Right kidney (tissue), 1 donor: Measurements from ENCODE around the gene MAPK4.
"Not testable (repeated sequence)": the region's sequence is repeated elsewhere in the genome, so short reads cannot be mapped to it uniquely, and the experiment has no call there.

Experiments used
- DNase-seq: peaks from one replicate; pipeline ENCODE4 v3.0.0-alpha.2; 2016

Gene MAPK4

GRCh38 chr18:50686409-50686808 is 126.5 kb downstream of the MAPK4 start:
- no peak for DNase-seq

GRCh38 chr18:50687491-50687890 is 127.6 kb downstream of the MAPK4 start:
- DNase-seq, result no peak

DNA sequence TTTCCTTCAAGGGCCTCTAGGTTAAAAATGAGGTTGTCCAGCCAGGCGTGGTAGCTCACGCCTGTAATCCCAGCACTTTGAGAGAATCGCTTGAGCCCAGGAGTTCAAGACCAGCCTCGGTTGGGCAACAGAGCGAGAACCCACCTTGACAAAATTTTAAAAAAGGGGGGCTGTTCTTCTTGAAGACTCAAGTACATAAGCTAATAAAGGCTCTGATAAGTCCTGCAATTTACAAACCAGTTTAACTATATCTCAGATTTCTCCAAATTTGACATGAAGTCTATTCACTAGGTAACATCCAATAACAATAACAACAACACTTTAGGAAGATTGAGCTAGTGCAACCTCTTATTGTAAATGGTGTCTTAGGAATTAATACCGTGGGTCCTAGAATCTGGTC is 129.7 kb downstream of the MAPK4 start:
- DNase-seq, result no peak

- DNase-seq, result no peak
These were observed 134.3 kb downstream of the MAPK4 start for GRCh38 chr18:50694147-50694546.

DNA sequence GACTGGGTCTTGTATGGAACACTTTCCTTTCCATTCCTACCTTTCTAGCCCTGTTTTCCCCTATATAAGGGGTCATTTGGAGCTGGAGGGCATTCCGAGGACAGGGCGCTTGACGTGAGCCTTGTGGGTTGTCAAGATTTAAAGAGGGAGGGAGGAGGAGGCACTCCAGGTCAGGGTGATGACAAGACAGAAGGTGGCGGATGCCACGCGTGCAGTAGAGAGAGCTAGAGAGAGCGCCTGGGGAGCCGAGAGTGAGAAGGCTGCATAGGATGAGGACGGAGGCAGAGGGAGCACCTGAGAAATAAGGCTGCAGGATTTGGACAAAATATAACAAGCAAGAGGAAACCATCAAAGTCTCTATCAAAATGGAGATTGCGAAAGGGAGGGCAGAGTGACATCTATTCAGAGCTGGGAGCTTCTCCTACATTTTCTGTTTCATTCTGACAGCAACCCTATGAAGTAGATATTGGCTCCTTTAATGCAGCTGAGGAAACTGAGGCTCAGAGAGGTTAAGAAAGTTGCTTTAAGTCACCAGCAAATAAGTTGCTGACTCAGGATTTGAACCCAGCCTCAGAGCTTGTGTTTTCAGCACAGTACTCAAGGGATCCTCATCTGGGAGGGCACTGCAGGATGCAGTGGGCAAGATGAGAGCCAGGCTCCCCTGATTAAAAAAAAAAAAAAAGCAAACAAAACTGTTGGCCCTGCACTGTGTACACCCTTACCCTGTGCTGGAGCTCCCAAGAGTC is 135.7 kb downstream of the MAPK4 start:
- DNase-seq, result no peak

- DNase-seq, result no peak
These were observed 136.5 kb downstream of the MAPK4 start for GRCh38 chr18:50696436-50696835.

DNA sequence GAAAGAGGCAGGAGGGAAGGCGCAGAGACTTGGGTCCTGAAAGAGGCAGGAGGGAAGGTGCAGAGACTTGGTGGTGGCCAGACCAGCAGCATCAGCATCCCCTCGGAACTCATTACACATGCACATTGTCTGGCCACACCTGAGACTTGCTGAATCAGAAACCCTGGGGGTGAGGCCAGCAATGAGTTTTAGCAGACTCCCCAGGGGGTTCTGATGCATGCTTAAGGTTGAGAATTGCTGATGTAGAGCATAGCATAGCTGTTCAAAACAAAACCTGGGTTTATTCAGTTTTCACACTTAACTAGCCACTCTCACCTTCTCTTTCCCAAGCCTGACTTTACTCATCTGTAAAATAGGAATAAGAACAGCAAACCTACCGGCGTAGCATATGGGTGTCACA is 137.0 kb downstream of the MAPK4 start:
- no peak for DNase-seq

GRCh38 chr18:50697509-50697908 is 137.6 kb downstream of the MAPK4 start:
- no peak for DNase-seq

- DNase-seq, result no peak
These were observed 140.6 kb downstream of the MAPK4 start for GRCh38 chr18:50700245-50701165.

DNA sequence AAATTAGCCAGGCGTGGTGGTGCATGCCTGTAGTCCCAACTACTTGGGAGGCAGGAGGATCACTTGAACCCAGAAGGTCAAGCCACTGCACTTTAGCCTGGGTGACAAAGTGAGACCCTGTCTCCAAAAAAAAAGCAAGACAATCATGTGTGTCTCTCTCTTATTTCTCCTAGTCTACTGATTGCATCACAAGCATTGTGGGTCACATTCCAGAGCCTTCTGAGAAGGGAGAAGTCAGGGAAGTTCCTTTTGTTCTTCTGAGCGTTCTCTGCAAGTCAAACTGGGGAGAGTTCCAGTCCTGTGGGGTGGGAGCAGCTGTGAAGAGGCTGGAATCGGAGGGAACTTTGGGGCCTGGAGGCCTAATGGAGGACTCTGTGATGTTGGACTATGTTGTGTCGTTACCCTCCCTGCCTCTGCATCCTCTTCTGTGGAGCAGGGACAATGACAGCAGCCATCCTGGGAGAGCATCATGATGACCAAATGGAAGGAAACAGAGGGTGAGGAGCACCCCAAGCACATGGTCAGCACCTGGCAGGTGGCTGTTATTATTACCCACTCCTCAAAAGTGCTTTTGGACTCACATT is 144.6 kb downstream of the MAPK4 start:
- no peak for DNase-seq

DNA sequence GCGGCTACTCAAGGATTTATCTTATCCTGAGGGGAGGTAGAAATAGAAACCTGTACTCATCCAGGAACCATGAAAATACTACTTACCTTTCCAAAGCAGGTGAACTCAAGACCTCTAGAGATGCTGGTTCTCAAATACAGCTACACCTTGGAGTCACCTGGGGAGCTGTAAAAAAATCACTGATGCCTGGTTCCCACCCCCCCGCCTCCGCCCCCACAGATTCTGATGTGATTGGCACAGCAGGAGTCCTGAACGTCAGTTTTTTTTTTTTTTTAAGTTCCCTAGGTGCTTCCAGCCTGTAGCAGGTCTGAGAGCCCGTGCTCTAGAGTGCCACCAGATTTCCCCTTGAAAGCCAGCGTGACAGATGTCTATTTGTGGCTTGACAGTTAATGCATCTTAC is 146.3 kb downstream of the MAPK4 start:
- no peak for DNase-seq

DNA sequence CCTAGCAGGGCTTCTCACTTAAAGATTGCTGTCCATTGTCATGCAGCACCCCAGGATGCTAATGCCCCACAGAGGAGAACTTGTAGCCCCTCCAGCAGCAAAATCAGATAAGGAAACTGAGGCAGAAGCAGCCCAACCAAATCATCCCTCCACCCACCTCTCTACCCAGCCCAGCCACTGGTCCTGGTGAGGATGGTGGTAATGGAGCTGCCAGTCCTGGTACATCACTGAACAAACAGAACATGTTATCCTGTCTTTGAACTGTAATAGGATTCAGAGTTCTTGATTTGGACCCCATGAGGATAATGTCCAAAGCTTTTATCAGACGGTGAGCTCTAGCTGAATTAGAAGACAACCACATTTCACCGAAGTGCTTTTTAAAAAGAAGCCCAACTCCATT is 146.8 kb downstream of the MAPK4 start:
- no peak for DNase-seq

- not testable (repeated sequence) for DNase-seq
These were observed 147.4 kb downstream of the MAPK4 start for GRCh38 chr18:50707297-50707696.

GRCh38 chr18:50707855-50708469 is 148.1 kb downstream of the MAPK4 start:
- DNase-seq, result no peak

DNA sequence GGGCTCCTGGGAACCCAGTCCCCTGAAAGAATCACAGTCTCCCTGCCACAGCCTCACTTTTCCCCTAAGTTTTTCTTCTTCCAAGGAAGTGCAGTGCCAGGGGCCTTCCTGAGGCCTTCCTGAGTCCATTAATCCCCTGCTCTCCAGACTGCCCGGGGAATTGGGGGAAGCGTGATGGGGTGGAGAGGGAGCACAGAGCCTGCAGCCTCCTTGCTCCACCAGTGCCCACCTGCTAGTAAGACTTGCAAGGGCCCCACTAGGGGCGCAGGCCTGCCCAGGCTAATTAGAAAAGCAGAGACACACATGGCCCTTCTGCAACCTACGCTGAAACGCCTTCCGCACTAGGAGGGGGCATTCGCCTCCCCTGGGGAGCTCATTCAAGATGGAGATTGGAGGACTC is 149.3 kb downstream of the MAPK4 start:
- DNase-seq, result no peak

- no peak for DNase-seq
These were observed 151.5 kb downstream of the MAPK4 start for GRCh38 chr18:50711386-50711785.

- DNase-seq, result no peak
These were observed 156.0 kb downstream of the MAPK4 start for GRCh38 chr18:50715919-50716318.

DNA sequence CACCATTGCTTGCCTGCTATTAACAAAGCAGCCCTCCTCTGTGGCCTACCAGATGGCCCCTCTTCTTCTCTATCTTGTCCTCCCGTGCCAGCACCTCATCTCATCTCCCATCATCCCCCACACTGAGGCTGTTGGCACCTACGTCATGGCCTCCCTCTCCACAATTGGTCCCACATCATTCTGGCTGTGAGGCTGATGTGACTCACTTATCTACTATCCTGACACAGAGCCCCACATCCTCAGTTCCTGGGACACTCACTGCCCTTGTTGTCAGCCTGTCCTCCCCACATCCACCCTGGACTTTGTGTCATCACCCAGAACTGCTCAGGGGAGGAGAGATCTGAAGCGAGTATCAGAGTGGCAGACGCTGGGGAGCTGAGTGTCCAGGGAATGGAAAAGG is 157.0 kb downstream of the MAPK4 start:
- DNase-seq, result no peak

DNA sequence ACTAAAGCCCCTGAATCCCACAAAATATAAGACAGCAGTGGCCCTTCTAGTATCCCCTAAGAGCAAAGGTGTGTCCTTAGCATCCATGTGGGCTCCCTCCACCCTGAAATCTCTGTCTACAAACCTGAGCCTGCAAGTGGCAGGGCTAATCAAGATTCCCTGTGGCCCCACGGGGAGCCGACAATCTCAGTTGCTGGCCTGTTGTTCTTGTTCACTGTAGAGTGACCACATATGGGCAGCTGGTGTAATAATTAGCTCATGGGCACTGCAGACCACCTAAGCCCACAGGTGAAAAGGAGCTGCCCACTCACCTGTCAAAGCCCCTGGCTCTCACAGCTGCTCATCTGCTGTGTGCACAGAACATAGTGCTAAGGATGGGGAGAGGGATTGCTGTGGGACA is 157.7 kb downstream of the MAPK4 start:
- DNase-seq, result no peak

DNA sequence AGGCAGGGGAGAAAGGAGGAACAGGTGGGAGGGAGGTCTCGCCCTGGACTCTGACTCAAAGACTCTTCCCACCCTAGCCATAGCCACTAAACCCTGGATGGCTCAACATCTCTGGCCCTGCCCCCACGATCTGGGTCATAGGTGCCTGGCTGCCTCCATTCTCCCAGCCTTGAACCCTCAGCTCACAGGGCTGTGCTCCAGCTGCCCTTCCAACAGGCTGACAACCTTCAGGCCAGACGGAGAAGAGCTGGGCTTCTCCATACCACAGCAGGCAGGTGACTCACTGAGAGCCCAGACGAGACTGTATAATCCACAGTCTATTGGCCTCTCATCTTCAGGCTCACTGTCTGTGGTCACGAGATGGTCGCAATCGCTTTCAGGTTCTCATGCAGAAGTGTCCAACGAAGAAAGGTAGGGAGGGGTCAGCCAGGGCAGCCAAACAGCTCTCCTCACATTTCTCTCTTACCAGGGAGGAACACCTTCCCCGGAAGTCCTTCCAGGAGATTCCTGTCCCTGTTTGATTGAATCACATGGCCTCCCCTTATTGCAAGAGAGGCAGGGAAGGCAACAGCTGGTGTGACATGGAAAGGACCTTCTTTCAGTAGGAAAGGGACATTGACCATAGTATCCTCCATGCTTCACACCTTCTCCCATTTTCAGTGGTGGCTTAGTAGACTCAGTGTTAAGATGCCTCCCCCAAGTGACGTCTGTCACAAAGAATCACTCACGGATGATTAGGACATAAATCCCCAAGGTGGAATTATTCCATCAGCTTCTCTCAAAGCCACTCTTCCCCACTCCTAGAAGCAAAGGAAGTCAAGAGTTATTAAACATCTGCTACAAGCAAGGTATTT is 159.8 kb downstream of the MAPK4 start:
- DNase-seq, result no peak

DNA sequence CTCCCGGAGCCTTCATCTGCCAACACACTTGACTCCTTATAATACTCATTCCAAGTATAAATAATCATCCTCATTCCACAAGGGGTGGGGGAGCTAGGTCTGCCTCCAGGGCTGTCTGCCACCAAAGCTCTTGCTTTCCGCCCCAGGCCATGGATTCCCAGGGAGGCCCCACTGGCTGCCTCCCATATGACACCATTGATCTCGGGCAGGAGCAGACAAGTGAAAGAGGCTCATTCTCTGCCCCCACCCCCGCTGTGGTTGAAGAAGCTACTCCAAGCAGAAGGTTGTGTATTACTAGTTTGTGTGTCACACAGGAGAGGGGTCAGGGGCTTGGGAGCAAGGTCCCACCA is 160.4 kb downstream of the MAPK4 start:
- DNase-seq, result no peak

- DNase-seq, result no peak
These were observed 161.1 kb downstream of the MAPK4 start for GRCh38 chr18:50721006-50721405.
